ENCODE results near the gene EEFSEC. TPM values are rescaled to one million over a fixed set of nuclear protein-coding genes. Genes with fewer than 3 reads are reported as not detected.

The EEFSEC gene
- total and polyA plus RNA-seq, 2 of the 8 experiments (the other 6 are each of a cell fraction or from before 2014, with no cell fraction given): 13.1 to 19.8 TPM

DNA sequence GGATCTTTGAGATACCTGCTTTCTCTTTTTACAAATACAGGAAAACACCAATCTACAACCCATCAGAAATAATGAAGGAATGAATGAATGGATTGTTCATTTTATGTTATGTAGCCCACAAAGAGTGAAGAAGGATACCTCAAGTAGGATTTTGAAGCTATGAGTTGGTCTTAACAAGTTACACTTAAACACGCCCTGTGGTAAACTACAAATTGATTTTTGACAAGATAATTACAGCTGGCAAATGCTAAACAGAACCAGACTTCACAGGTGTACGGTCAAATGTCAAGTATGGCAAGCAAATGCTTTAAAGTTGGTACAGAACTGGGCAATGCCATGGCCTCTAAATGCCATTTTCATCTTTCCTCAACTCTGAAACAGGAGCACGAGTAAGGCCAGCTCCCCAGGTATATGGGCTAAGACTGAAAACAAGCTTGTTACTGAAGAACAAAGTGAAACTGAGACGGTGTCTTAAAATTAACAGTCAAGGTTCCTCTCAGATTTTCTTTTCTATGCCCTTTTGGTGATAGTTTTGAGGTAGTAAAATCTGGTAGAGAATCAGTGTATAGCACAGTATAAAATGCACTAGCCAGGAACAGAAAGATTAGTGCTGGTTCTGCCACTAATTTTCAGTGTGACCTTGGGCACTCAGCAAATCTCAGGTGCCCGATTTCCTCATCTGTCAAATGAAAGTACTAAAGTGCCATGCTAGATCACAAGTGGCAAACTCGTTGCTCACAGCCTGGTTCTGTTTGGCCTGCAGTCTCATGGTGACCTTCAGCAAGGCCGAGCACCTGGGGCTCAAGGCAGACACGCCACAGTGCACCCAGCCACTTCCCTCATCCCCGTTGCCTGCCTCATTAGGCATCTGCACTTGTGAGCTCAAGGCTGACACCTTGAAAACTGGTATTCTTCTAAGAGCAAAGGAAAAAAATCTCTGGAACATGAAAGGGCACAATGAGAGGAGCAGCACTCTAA is 39.2 kb upstream of the EEFSEC start (continued):
- TF ChIP-seq RFX5 (IDR thresholded peaks at IDR 0.05; ENCODE audit: borderline replicate concordance, low read depth, low read length): no peak
- TF ChIP-seq YY1 (IDR thresholded peaks at IDR 0.05; ENCODE audit: low read depth, low read length): no peak
- TF ChIP-seq SIN3A (conservative IDR thresholded peaks at IDR 0.05 in 1 of 2, IDR thresholded peaks at IDR 0.05 in 1 of 2; ENCODE audit: low read depth in 1 of 2, low read length in 2 of 2): no peak
- TF ChIP-seq GTF2F1 (IDR thresholded peaks at IDR 0.05; ENCODE audit: borderline replicate concordance, low read depth, low read length): no peak
- no peak for TF ChIP-seq KDM5A (IDR thresholded peaks at IDR 0.05; ENCODE audit: low read length)
- no peak for TF ChIP-seq JUN (IDR thresholded peaks at IDR 0.05; ENCODE audit: low read depth, low read length)
